Limb (tissue), 2 donors: ENCODE results near the gene IFIT2.
"Not testable (repeated sequence)": the region's sequence is repeated elsewhere in the genome, so short reads cannot be mapped to it uniquely, and the experiment has no call there.

Experiments
- DNase-seq, 2 donors: peaks; one replicate each; pipeline ENCODE4 v3.0.0-alpha.2; 2016; ENCODE audit errors: extremely low spot score in 2 of 2

IFIT2 gene

GRCh38 chr10:89306434-89307268 lies 4.8 kb downstream of the IFIT2 start:
- DNase-seq = no peak

GRCh38 chr10:89307269-89307577 lies 5.4 kb downstream of the IFIT2 start:
- no peak for DNase-seq

GRCh38 chr10:89308266-89308665 lies 6.4 kb downstream of the IFIT2 start:
- DNase-seq = no peak

GRCh38 chr10:89308736-89309135 lies 6.9 kb downstream of the IFIT2 start:
- no peak for DNase-seq

- DNase-seq = no peak
Measured at GRCh38 chr10:89309156-89310055, 7.6 kb downstream of the IFIT2 start.

GRCh38 chr10:89310056-89310893 lies 8.4 kb downstream of the IFIT2 start:
- DNase-seq = no peak

- DNase-seq = no peak
Measured at GRCh38 chr10:89312973-89313372, 11.1 kb downstream of the IFIT2 start.

- no peak for DNase-seq
Measured at GRCh38 chr10:89314676-89315075, 12.8 kb downstream of the IFIT2 start.

GRCh38 chr10:89318047-89318446 lies 16.2 kb downstream of the IFIT2 start:
- DNase-seq = not testable (repeated sequence)

- DNase-seq = not testable (repeated sequence)
Measured at GRCh38 chr10:89325081-89325480, 23.2 kb downstream of the IFIT2 start.

- DNase-seq = not testable (repeated sequence)
Measured at GRCh38 chr10:89325856-89326255, 24.0 kb downstream of the IFIT2 start.

GRCh38 chr10:89327803-89328441 lies 26.1 kb downstream of the IFIT2 start, which contains the start of gene IFIT3:
IFIT3 (plus strand) TSS chr10:89327997; CDS start chr10:89328074, 77 bp downstream.
- DNase-seq = peak; percentile 75 to 93

GRCh38 chr10:89329151-89329550 lies 27.3 kb downstream of the IFIT2 start:
- DNase-seq = no peak

GRCh38 chr10:89330014-89330413 lies 28.2 kb downstream of the IFIT2 start:
- DNase-seq = not testable (repeated sequence)

GRCh38 chr10:89330537-89331212 lies 28.8 kb downstream of the IFIT2 start:
- DNase-seq = no peak

GRCh38 chr10:89331487-89332122 lies 29.8 kb downstream of the IFIT2 start:
- not testable (repeated sequence) for DNase-seq

GRCh38 chr10:89332123-89332633 lies 30.3 kb downstream of the IFIT2 start:
- peak in 1 of 2 donors; percentile 59 for DNase-seq

- no peak for DNase-seq
Measured at GRCh38 chr10:89335226-89335625, 33.4 kb downstream of the IFIT2 start.

- DNase-seq = no peak
Measured at GRCh38 chr10:89336241-89336640, 34.4 kb downstream of the IFIT2 start.

GRCh38 chr10:89337484-89337883 lies 35.6 kb downstream of the IFIT2 start:
- DNase-seq = no peak
